ENCODE results near the gene USP2. TPM values are rescaled to one million over a fixed set of nuclear protein-coding genes. Genes with fewer than 3 reads are reported as not detected.

The USP2 gene
- total RNA-seq, 2 donors from 2014 or later = 7.9 to 11.6 TPM

- intact Hi-C loops (cut with DNase I) = no loop called here
- Histone ChIP-seq H3K4me1 (no peaks in the 10 kb centered on the region), H3K36me3 (no peaks in the 10 kb centered on the region), H3K4me3 (no peak overlapping the region), H3K9ac (ENCODE audit: low read depth in 2 of 2, low read length in 2 of 2) (no peak overlapping the region), H3K27ac (no peak overlapping the region), H3K9me3 (no peaks in the 10 kb centered on the region), H3K27me3 (no peaks in the 10 kb centered on the region)
- DNase-seq = no peak
- no peak for TF ChIP-seq CTCF (IDR thresholded peaks at IDR 0.05)
Observed at GRCh38 chr11:119351232-119351631, 30.3 kb downstream of the USP2 start.

- no peak overlapping the region for H3K27ac ChIP-seq
- H3K4me3 ChIP-seq = no peak overlapping the region
- H3K36me3 ChIP-seq = no peaks in the 10 kb centered on the region
- TF ChIP-seq CTCF (IDR thresholded peaks at IDR 0.05) = no peak
- intact Hi-C loops (cut with DNase I) = no loop called here
- no peak overlapping the region for H3K9ac ChIP-seq (ENCODE audit: low read depth in 2 of 2, low read length in 2 of 2)
- no peaks in the 10 kb centered on the region for H3K4me1 ChIP-seq
- H3K9me3 ChIP-seq = no peaks in the 10 kb centered on the region
- no peaks in the 10 kb centered on the region for H3K27me3 ChIP-seq
- no peak for DNase-seq
Observed at GRCh38 chr11:119350302-119350701, 31.2 kb downstream of the USP2 start.

GRCh38 chr11:119347940-119348605 lies 33.4 kb downstream of the USP2 start:
- Histone ChIP-seq H3K27me3 (no peaks in the 10 kb centered on the region), H3K4me3 (no peak overlapping the region), H3K9ac (ENCODE audit: low read depth in 2 of 2, low read length in 2 of 2) (no peak overlapping the region), H3K27ac (no peak overlapping the region), H3K36me3 (no peaks in the 10 kb centered on the region), H3K4me1 (no peaks in the 10 kb centered on the region), H3K9me3 (no peaks in the 10 kb centered on the region)
- intact Hi-C loops (cut with DNase I) = no loop called here
- DNase-seq = no peak
- no peak for TF ChIP-seq CTCF (IDR thresholded peaks at IDR 0.05)

- no peak for TF ChIP-seq CTCF (IDR thresholded peaks at IDR 0.05)
- Histone ChIP-seq H3K4me1 (no peaks in the 10 kb centered on the region), H3K9me3 (no peaks in the 10 kb centered on the region), H3K27me3 (no peaks in the 10 kb centered on the region), H3K4me3 (no peak overlapping the region), H3K9ac (ENCODE audit: low read depth in 2 of 2, low read length in 2 of 2) (no peak overlapping the region), H3K27ac (no peak overlapping the region), H3K36me3 (no peaks in the 10 kb centered on the region)
- no peak for DNase-seq
- intact Hi-C loops (cut with DNase I) = no loop called here
Observed at GRCh38 chr11:119347242-119347641, 34.2 kb downstream of the USP2 start.

GRCh38 chr11:119346605-119347004 lies 34.9 kb downstream of the USP2 start, which contains the start of gene MFRP:
MFRP (minus strand) TSS chr11:119346705; CDS start chr11:119346513, 192 bp downstream.
- DNase-seq = no peak
- Histone ChIP-seq H3K27ac (no peak within 1 kb of the TSS), H3K36me3 (no peaks in the 10 kb centered on the region), H3K4me3 (no peak within 1 kb of the TSS), H3K4me1 (no peaks in the 10 kb centered on the region), H3K9ac (ENCODE audit: low read depth in 2 of 2, low read length in 2 of 2) (no peak within 1 kb of the TSS), H3K9me3 (no peaks in the 10 kb centered on the region), H3K27me3 (no peaks in the 10 kb centered on the region)
- intact Hi-C loops (cut with DNase I) = no loop called here
- no peak for TF ChIP-seq CTCF (IDR thresholded peaks at IDR 0.05)
